IMR-90 (cell line): ENCODE measurements around the gene MRTFB.

Experiments used
- BHLHE40 ChIP-seq: fragments of 150-350 bp; IDR thresholded peaks from 2 replicates; pipeline ENCODE4 v1.6.1; 2016; ENCODE audit warnings: mild to moderate bottlenecking, low read depth, low read length
- CHD1 ChIP-seq: IDR thresholded peaks from 2 replicates; pipeline ENCODE4 v1.6.1; 2012; ENCODE audit warnings: low read depth, low read length, improper control_type of control experiment
- ELK1 ChIP-seq: fragments of 150-350 bp; IDR thresholded peaks from 2 replicates; pipeline ENCODE4 v1.6.1; 2016; ENCODE audit warnings: low read depth, mild to moderate bottlenecking, low read length, moderate library complexity, borderline replicate concordance
- POLR2A ChIP-seq: IDR thresholded peaks from 2 replicates; pipeline ENCODE4 v1.6.1; 2012; ENCODE audit warnings: mild to moderate bottlenecking, low read depth, low read length
- RCOR1 ChIP-seq: IDR thresholded peaks from 2 replicates; pipeline ENCODE4 v1.6.1; 2012; ENCODE audit warnings: mild to moderate bottlenecking, low read length, improper control_type of control experiment; ENCODE audit not compliant: insufficient replicate concordance
- RFX5 ChIP-seq: IDR thresholded peaks from 2 replicates; pipeline ENCODE4 v1.8.0; 2012; ENCODE audit warnings: low read depth, mild to moderate bottlenecking, low read length, moderate library complexity
- TF ChIP-seq, protein P1 (sequence below): conservative IDR thresholded peaks from 2 replicates; pipeline ENCODE4 v1.5.1; 2012; ENCODE audit warnings: mild to moderate bottlenecking, low read depth, low read length, improper control_type of control experiment

DNA sequence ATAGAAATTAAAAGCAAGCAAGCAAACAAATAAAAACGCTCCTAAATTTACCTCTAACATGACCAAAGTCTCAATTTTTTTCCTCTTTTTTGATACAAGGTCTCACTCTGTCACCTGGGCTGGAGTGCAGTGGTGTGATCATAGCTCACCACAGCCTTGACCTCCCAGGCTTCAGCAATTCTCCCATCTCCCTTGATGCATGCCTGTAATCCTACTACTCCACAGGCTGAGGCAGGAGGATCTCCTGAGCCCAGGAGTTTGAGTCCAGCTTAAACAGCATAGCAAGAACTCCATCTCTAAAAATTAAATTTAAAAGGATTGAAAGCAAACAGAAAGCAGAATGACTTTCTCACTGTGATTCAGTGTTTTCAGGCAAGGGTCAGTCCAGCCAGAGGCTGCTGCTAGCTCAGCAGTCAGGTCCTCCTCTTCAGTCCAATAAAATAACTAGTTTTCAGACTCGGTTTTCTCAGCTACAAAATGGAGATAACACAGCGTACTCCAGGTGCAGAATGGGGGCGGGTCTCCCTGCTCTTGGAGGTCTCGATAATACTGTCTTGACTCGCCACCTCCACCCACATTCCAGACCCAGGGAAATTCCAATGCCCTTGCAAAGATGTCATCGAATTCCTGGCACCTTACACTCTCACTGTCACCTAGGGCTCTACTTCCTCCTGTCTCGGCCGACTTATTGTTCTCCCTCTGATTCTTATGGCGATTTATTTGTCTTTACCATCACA is 20.7 kb upstream of the MRTFB start:
- no peak for TF ChIP-seq CHD1
- TF ChIP-seq BHLHE40: no peak
- TF ChIP-seq, protein P1, sequence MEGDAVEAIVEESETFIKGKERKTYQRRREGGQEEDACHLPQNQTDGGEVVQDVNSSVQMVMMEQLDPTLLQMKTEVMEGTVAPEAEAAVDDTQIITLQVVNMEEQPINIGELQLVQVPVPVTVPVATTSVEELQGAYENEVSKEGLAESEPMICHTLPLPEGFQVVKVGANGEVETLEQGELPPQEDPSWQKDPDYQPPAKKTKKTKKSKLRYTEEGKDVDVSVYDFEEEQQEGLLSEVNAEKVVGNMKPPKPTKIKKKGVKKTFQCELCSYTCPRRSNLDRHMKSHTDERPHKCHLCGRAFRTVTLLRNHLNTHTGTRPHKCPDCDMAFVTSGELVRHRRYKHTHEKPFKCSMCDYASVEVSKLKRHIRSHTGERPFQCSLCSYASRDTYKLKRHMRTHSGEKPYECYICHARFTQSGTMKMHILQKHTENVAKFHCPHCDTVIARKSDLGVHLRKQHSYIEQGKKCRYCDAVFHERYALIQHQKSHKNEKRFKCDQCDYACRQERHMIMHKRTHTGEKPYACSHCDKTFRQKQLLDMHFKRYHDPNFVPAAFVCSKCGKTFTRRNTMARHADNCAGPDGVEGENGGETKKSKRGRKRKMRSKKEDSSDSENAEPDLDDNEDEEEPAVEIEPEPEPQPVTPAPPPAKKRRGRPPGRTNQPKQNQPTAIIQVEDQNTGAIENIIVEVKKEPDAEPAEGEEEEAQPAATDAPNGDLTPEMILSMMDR: no peak
- TF ChIP-seq POLR2A: no peak
- no peak for TF ChIP-seq RFX5
- no peak for TF ChIP-seq RCOR1
- no peak for TF ChIP-seq ELK1
